Subcutaneous adipose tissue (tissue), 4 donors: Measurements from ENCODE around the gene TRPC1. TPM values are rescaled to one million over a fixed set of nuclear protein-coding genes. Genes with fewer than 3 reads are reported as not detected.

ENCODE experiments used
- CTCF ChIP-seq: fragments of 450-650 bp; IDR thresholded peaks from one replicate; pipeline ENCODE4 v1.5.1; 2016; ENCODE audit warnings: low read depth, mild to moderate bottlenecking, control low read depth, antibody characterized with exemption, moderate library complexity
- total RNA-seq, 4 donors: library from RNA; depleted of rRNA; stranded (reverse); fragments of >200 nt; gene quantifications; one replicate each; pipeline ENCODE4 v1.1.0, GENCODE V29; 2016

The TRPC1 gene
- total RNA-seq, 4 donors from 2014 or later = 8.3 to 16.5 (median 13.3) TPM

DNA sequence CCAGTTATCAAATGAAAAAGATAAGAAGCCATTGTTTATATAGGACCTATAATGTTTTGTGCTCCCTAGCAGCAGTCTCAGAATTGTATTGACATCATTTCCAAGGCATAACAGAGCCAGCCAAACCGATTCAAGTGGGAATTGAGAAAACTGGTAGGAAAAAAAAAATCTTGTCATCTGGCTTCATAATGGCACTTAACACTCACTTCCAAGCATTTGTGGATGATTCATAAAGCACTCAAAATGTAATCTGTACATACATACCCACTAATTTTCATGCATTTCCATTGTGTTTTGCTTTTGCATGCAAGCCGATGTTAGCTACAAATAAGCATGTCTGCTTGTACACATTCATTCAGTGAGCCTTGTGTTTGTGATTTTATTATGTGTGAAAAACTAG is 18.6 kb upstream of the TRPC1 start:
- TF ChIP-seq CTCF = no peak

DNA sequence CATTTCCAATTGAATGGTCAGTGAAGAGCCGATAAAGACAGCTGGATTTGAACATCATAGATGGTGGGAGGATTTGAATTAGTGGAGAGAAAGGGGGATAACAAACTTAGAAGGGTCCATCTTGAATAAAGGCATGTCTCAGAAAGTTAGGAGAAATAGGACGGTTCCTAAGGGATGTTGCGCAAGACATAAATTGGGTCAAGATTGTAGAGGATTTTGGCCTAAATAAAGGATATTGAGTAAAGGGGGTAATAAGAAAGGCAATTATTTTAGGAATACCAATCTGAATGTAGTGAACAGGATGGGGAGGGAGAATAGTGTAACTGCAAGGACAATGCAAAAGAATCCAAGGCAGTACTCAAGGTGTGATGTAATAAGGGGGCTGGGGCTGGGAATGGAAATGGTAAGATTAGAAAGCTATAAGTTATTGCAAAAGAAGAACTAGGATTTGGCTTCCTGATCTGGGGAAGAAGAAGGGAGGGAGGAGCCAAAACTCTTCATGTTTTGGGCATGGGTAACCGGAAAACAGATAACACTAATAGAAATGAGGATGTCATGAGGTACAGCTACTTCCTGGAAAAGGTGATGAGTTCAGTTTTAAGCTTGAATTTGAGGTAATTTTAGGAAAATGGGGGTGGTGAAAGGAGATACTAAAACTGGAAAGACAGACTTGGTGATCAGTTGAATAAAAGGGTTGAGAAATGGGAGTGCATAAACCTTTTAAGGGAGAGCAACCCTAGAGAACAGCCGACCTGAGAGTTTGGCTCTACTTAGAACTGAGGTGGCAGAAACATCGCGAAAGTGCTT is 17.3 kb upstream of the TRPC1 start:
- no peak for TF ChIP-seq CTCF

DNA sequence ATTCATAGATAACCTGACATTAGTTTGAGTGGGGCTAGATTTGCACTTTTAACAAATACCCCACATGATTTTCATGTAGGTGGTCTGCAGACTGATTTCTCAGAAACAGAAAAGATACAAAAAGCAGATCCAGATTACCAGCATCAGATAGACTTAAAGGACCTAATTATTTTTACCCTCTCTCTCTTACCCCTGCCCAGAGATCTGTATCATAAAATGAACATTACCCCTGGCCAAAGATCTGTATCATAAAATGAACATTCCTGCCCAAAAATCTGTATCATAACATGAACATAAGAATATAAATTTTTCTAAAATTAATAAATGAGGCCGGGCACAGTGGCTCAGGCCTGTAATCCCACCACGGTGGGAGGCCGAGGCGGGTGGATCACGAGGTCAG is 14.6 kb upstream of the TRPC1 start:
- no peak for TF ChIP-seq CTCF

DNA sequence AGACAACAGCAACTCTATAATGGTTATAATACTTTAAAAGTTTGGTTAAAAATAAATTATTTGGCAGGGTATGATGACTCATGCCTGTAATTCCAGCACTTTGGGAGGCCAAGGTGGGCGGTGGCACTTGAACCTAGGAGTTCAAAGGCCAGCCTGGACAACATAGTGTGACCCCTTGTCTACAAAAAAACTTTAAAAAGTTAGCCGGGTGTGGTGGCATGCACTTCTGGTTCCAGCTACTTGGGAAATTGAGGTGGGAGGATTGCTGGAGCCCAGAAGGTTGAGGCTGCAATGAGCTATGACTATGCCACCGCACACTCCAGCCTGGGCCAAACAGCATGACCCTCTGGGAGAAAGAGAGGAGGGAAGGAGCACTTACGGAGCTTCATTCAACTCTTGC is 7.7 kb upstream of the TRPC1 start:
- TF ChIP-seq CTCF = no peak

DNA sequence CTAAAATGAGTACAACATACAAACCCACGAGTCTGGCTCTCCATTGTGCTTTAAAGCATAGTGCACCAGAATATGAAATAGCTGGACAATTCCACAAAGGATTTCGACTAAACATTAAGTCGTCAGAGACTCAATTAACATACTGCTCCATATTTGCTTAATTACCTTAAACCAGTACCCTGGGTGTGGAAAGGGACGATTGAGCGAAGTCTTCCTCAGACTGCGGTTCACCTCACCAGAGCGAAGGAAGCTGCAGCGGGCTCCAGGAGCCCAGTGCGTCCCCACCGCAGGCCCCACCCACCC is 218 bp upstream of the TRPC1 start:
- TF ChIP-seq CTCF = no peak

GRCh38 chr3:142724682-142725356 is 985 bp downstream of the TRPC1 start:
- TF ChIP-seq CTCF = no peak

DNA sequence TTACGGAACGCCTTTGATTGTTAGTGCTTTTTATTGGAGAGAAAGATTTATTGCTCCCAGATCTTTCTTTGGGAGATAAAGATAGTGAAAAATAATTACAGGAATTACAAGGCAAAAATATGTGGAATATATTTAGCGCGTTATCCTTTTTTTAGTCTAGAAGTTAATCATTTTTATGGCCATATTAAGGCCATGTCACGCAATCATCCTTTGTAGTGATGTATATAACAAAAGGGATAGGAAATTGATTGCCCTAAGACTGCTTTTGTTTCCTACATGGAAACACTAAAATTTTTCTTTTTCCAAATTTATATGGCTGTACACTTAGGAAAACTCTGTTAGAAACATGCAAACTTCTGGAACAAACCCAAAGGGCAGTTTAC is 1.5 kb downstream of the TRPC1 start:
- no peak for TF ChIP-seq CTCF
